BLaER1 (cell line): Measurements from ENCODE around the gene CSNK1D.
A peak's percentile ranks its signal among the peaks of the same experiment; 100 is the strongest.

Experiments
- H3K27ac ChIP-seq: shearing (Covaris generic); formaldehyde crosslinking; 2 replicates; pipeline ENCODE4 v1.8.1; 2022
- H3K27me3 ChIP-seq: shearing (Covaris generic); formaldehyde crosslinking; 2 replicates; pipeline ENCODE4 v1.8.1; 2022
- H3K36me3 ChIP-seq: shearing (Covaris generic); formaldehyde crosslinking; 2 replicates; pipeline ENCODE4 v1.8.1; 2022
- H3K4me1 ChIP-seq: shearing (Covaris generic); formaldehyde crosslinking; 2 replicates; pipeline ENCODE4 v1.8.1; 2022
- H3K4me2 ChIP-seq: shearing (Covaris generic); formaldehyde crosslinking; 2 replicates; pipeline ENCODE4 v1.8.1; 2022
- H3K4me3 ChIP-seq: shearing (Covaris generic); formaldehyde crosslinking; 2 replicates; pipeline ENCODE4 v1.8.1; 2022
- H3K9ac ChIP-seq: shearing (Covaris generic); formaldehyde crosslinking; 2 replicates; pipeline ENCODE4 v1.8.1; 2022
- H3K9me3 ChIP-seq: shearing (Covaris generic); formaldehyde crosslinking; 2 replicates; pipeline ENCODE4 v1.8.1; 2022
- H4K20me1 ChIP-seq: shearing (Covaris generic); formaldehyde crosslinking; 2 replicates; pipeline ENCODE4 v1.8.1; 2022
- Cebpa-rat ChIP-seq: shearing (Covaris generic); IDR thresholded peaks from 2 replicates; pipeline ENCODE4 v1.8.1; 2022

Gene CSNK1D

GRCh38 chr17:82301916-82302567 is 28.5 kb upstream of the CSNK1D start:
- Histone ChIP-seq H3K4me2 (peak overlapping the region; percentile 98), H3K9me3 (no peaks in the 10 kb centered on the region), H4K20me1 (peaks cover 26% of the 10 kb centered on the region; the same call in 1 of the 2 replicates), H3K4me1 (peaks cover 96% of the 10 kb centered on the region), H3K27me3 (no peaks in the 10 kb centered on the region; the same call in 1 of the 2 replicates), H3K4me3 (peak overlapping the region; percentile 50; the same call in 1 of the 2 replicates), H3K36me3 (no peaks in the 10 kb centered on the region), H3K9ac (peak overlapping the region; percentile 63), H3K27ac (peak overlapping the region; percentile 74)
- TF ChIP-seq Cebpa-rat: no peak

GRCh38 chr17:82301300-82301915 is 27.9 kb upstream of the CSNK1D start:
- Histone ChIP-seq H3K4me2 (peak overlapping the region; percentile 98), H3K9ac (peak overlapping the region; percentile 63), H3K9me3 (no peaks in the 10 kb centered on the region), H4K20me1 (peaks cover 26% of the 10 kb centered on the region; the same call in 1 of the 2 replicates), H3K36me3 (no peaks in the 10 kb centered on the region), H3K27me3 (no peaks in the 10 kb centered on the region; the same call in 1 of the 2 replicates), H3K27ac (peak overlapping the region; percentile 74), H3K4me3 (peak overlapping the region; percentile 13; the same call in 1 of the 2 replicates), H3K4me1 (peaks cover 97% of the 10 kb centered on the region)
- no peak for TF ChIP-seq Cebpa-rat

GRCh38 chr17:82300707-82301270 is 27.3 kb upstream of the CSNK1D start:
- peak overlapping the region; percentile 98 for H3K4me2 ChIP-seq
- H3K4me1 ChIP-seq: peaks cover 97% of the 10 kb centered on the region
- no peaks in the 10 kb centered on the region for H3K36me3 ChIP-seq
- peaks cover 26% of the 10 kb centered on the region; the same call in 1 of the 2 replicates for H4K20me1 ChIP-seq
- peak overlapping the region; percentile 74 for H3K27ac ChIP-seq
- no peaks in the 10 kb centered on the region; the same call in 1 of the 2 replicates for H3K27me3 ChIP-seq
- no peaks in the 10 kb centered on the region for H3K9me3 ChIP-seq
- no peak for TF ChIP-seq Cebpa-rat
- 0 out of 2 replicates have a peak overlapping the region, but pooled peaks have one; percentile 13 for H3K4me3 ChIP-seq
- peak overlapping the region; percentile 63 for H3K9ac ChIP-seq

- Histone ChIP-seq H3K27me3 (no peaks in the 10 kb centered on the region; the same call in 1 of the 2 replicates), H4K20me1 (peaks cover 26% of the 10 kb centered on the region; the same call in 1 of the 2 replicates), H3K4me2 (peak overlapping the region; percentile 98)
These were observed 26.7 kb upstream of the CSNK1D start for GRCh38 chr17:82300228-82300627.

GRCh38 chr17:82299452-82299851 is 26.0 kb upstream of the CSNK1D start:
- Histone ChIP-seq H3K9ac (peak overlapping the region; percentile 83; the same call in 1 of the 2 replicates), H3K9me3 (no peaks in the 10 kb centered on the region), H3K27ac (peak overlapping the region; percentile 93; the same call in 1 of the 2 replicates), H3K27me3 (no peaks in the 10 kb centered on the region; the same call in 1 of the 2 replicates), H4K20me1 (peaks cover 26% of the 10 kb centered on the region; the same call in 1 of the 2 replicates), H3K36me3 (no peaks in the 10 kb centered on the region), H3K4me3 (peak overlapping the region; percentile 66; the same call in 1 of the 2 replicates), H3K4me1 (peaks cover 98% of the 10 kb centered on the region), H3K4me2 (peak overlapping the region; percentile 98)
- no peak for TF ChIP-seq Cebpa-rat

More at GRCh38 chr17:82300228-82300627, 26.7 kb upstream of the CSNK1D start:
- peak overlapping the region; percentile 63; the same call in 1 of the 2 replicates for H3K9ac ChIP-seq
- no peaks in the 10 kb centered on the region for H3K36me3 ChIP-seq
- H3K4me1 ChIP-seq: peaks cover 97% of the 10 kb centered on the region
- H3K27ac ChIP-seq: no peak overlapping the region; the same call in 1 of the 2 replicates
- no peak for TF ChIP-seq Cebpa-rat
- H3K9me3 ChIP-seq: no peaks in the 10 kb centered on the region
- no peak overlapping the region for H3K4me3 ChIP-seq

GRCh38 chr17:82298538-82299421 is 25.3 kb upstream of the CSNK1D start:
- peaks cover 24% of the 10 kb centered on the region; the same call in 1 of the 2 replicates for H4K20me1 ChIP-seq
- no peak for TF ChIP-seq Cebpa-rat
- H3K9me3 ChIP-seq: no peaks in the 10 kb centered on the region
- no peaks in the 10 kb centered on the region; the same call in 1 of the 2 replicates for H3K27me3 ChIP-seq
- peaks cover 98% of the 10 kb centered on the region for H3K4me1 ChIP-seq
- H3K4me3 ChIP-seq: peak overlapping the region; percentile 66
- no peaks in the 10 kb centered on the region for H3K36me3 ChIP-seq
- H3K27ac ChIP-seq: peak overlapping the region; percentile 93
- H3K4me2 ChIP-seq: peak overlapping the region; percentile 98
- H3K9ac ChIP-seq: peak overlapping the region; percentile 83

- H3K9ac ChIP-seq: peak overlapping the region; percentile 83
- peak overlapping the region; percentile 93 for H3K27ac ChIP-seq
- H3K4me1 ChIP-seq: peaks cover 94% of the 10 kb centered on the region
These were observed 24.4 kb upstream of the CSNK1D start for GRCh38 chr17:82297714-82298537.

GRCh38 chr17:82297280-82297713 is 23.8 kb upstream of the CSNK1D start:
- H3K27ac ChIP-seq: peak overlapping the region; percentile 93
- no peaks in the 10 kb centered on the region for H3K36me3 ChIP-seq

More at GRCh38 chr17:82297714-82298537, 24.4 kb upstream of the CSNK1D start:
- H3K4me3 ChIP-seq: peak overlapping the region; percentile 66
- no peak for TF ChIP-seq Cebpa-rat
- H3K9me3 ChIP-seq: no peaks in the 10 kb centered on the region
- H3K27me3 ChIP-seq: no peaks in the 10 kb centered on the region; the same call in 1 of the 2 replicates
- H4K20me1 ChIP-seq: peaks cover 15% of the 10 kb centered on the region; the same call in 1 of the 2 replicates
- H3K36me3 ChIP-seq: no peaks in the 10 kb centered on the region
- H3K4me2 ChIP-seq: peak overlapping the region; percentile 98

More at GRCh38 chr17:82297280-82297713, 23.8 kb upstream of the CSNK1D start:
- Histone ChIP-seq H3K4me1 (peaks cover 88% of the 10 kb centered on the region), H3K27me3 (no peaks in the 10 kb centered on the region; the same call in 1 of the 2 replicates), H3K4me2 (peak overlapping the region; percentile 98), H4K20me1 (peaks cover 9% of the 10 kb centered on the region; the same call in 1 of the 2 replicates), H3K9me3 (no peaks in the 10 kb centered on the region), H3K9ac (peak overlapping the region; percentile 83), H3K4me3 (peak overlapping the region; percentile 66)
- TF ChIP-seq Cebpa-rat: no peak
